GM23338 (cell line): ENCODE measurements around the gene SEPTIN8.

Experiments used
- CREB1 ChIP-seq: fragments of 250-450 bp; sonication (Bioruptor Pico); IDR thresholded peaks from 2 replicates; pipeline ENCODE4 v1.5.0; 2020; ENCODE audit warnings: low read depth, mild to moderate bottlenecking, moderate library complexity
- CTCF ChIP-seq, 2 experiments: fragments of 200-600 bp in 1 of 2; sonication (generic) in 1 of 2; conservative IDR thresholded peaks; 2 replicates each; pipeline versions ENCODE4 v1.5.1 to v1.6.1; 2016 to 2017; ENCODE audit warnings: antibody characterized with exemption in 2 of 2, low read depth in 2 of 2, mild to moderate bottlenecking in 2 of 2, moderate library complexity in 1 of 2
- ETS1 ChIP-seq: IDR thresholded peaks from 2 replicates; pipeline ENCODE4 v1.6.1; 2016; ENCODE audit warnings: antibody characterized with exemption
- EZH2 ChIP-seq: fragments of 200-600 bp; sonication (generic); IDR thresholded peaks from one replicate; pipeline ENCODE4 v1.8.0; 2017; ENCODE audit warnings: antibody characterized with exemption, mild to moderate bottlenecking, low read depth; ENCODE audit not compliant: unreplicated experiment
- EZH2phosphoT487 ChIP-seq: fragments of 200-600 bp; sonication (generic); IDR thresholded peaks from one replicate; pipeline ENCODE4 v1.8.1; 2018; ENCODE audit warnings: antibody characterized with exemption; ENCODE audit not compliant: unreplicated experiment
- JUNB ChIP-seq: IDR thresholded peaks from one replicate; pipeline ENCODE4 v1.6.1; 2016; ENCODE audit warnings: antibody characterized with exemption; ENCODE audit not compliant: unreplicated experiment
- NANOG ChIP-seq: IDR thresholded peaks from 2 replicates; pipeline ENCODE4 v1.6.1; 2016; ENCODE audit warnings: antibody characterized with exemption, borderline replicate concordance
- POLR2AphosphoS5 ChIP-seq: IDR thresholded peaks from 2 replicates; pipeline ENCODE4 v1.6.1; 2016; ENCODE audit warnings: antibody characterized with exemption, low read depth
- REST ChIP-seq: IDR thresholded peaks from one replicate; pipeline ENCODE4 v1.6.1; 2018; ENCODE audit warnings: antibody characterized with exemption; ENCODE audit not compliant: unreplicated experiment
- STAT1 ChIP-seq: IDR thresholded peaks from one replicate; pipeline ENCODE4 v1.6.1; 2016; ENCODE audit warnings: antibody characterized with exemption; ENCODE audit not compliant: unreplicated experiment
- ZNF114 ChIP-seq: fragments of 250-450 bp; sonication (Bioruptor Pico); IDR thresholded peaks from 2 replicates; pipeline ENCODE4 v1.5.0; 2020; ENCODE audit warnings: mild to moderate bottlenecking, moderate library complexity
- ZNF331 ChIP-seq: fragments of 250-450 bp; sonication (Bioruptor Pico); IDR thresholded peaks from 2 replicates; pipeline ENCODE4 v1.5.0; 2020; ENCODE audit warnings: low read depth, mild to moderate bottlenecking, moderate library complexity
- ZNF462 ChIP-seq: fragments of 250-450 bp; sonication (Bioruptor Pico); IDR thresholded peaks from 2 replicates; pipeline ENCODE4 v1.5.0; 2020; ENCODE audit warnings: mild to moderate bottlenecking, moderate library complexity

- TF ChIP-seq EZH2 (no peak), CTCF (conservative IDR thresholded peaks at IDR 0.05; ENCODE audit: low read depth in 2 of 2) (no peak), POLR2AphosphoS5 (no peak), EZH2phosphoT487 (no peak), REST (no peak), JUNB (no peak), ETS1 (no peak), NANOG (no peak), ZNF331 (CRISPR knock-in tag) (no peak), CREB1 (CRISPR knock-in tag) (no peak), STAT1 (no peak), ZNF462 (CRISPR knock-in tag) (no peak), ZNF114 (CRISPR knock-in tag) (no peak)
These were observed 22.9 kb downstream of the SEPTIN8 start for GRCh38 chr5:132754111-132754510.
